ENCODE measurements around the gene ARHGAP4. TPM values are rescaled to one million over a fixed set of nuclear protein-coding genes. Genes with fewer than 3 reads are reported as not detected.

Gene ARHGAP4
- total RNA-seq, 3 donors from 2014 or later (not counting 1 experiment from before 2014, with no cell fraction given), result 352 to 398 (median 384) TPM

DNA sequence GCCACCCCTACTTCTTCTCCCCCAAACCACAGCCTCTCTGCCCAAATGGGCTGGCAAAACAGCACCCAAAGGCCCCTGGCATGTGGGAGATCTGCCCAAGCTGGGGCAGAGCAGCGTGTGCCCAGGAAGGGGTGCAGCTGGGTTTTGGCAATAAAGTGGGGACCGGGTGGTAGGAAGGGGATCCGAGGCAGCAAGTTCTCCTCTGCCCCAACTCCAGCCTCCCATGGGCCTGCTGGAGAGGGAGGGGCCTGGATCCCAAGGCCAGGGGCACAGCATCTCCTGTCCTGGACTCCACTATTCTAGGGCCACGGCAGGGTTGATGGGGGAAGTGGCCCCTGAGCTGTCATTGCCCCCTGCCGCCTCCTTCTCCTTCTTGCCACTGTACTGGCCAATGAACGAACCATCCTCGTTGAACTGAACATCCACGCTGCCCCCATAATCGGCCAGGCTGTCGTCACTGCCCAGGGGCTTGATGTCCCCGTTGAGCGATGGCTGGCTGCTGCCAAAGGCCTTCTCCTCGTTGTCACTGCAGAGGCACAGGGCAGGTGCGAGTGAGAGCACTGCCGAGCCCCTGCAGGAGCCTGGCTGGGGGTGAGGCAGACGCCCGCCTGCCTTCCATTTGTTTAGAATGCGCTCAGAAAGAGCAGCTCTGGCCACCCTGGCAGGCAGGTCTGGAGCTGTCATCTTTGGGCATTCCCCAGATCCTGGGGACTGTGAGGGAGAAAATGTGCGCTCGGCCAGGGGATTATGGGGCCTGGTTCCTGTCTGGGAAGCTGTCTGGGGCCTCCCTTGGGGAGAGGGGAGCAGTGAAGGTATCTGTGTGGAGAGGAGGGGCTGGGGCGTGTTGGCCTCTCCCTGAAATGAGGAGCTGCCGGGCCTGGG lies 63.5 kb downstream of the ARHGAP4 start:
- H3K4me3 ChIP-seq (ENCODE audit: low read length), result no peak overlapping the region
- Mint-ChIP-seq H3K4me3 (no peak overlapping the region), H3K36me3 (no peaks in the 10 kb centered on the region), H3K27ac (no peak overlapping the region), H3K9me3 (no peaks in the 10 kb centered on the region), H3K4me1 (peaks cover 2 to 4% of the 10 kb centered on the region in 2 donors), H3K27me3 (ENCODE audit: low read depth in 2 of 2) (peaks cover 3 to 6% of the 10 kb centered on the region in 2 donors)
- H3K27ac ChIP-seq (ENCODE audit: low read length), result no peak overlapping the region
- no peaks in the 10 kb centered on the region for H3K9me3 ChIP-seq (ENCODE audit: control insufficient read depth, insufficient read depth, low read length)
- H3K27me3 ChIP-seq (ENCODE audit: control insufficient read depth, insufficient read depth, low read length), result no peaks in the 10 kb centered on the region
- DNase-seq (no peak), ATAC-seq (no peak)
- no peaks in the 10 kb centered on the region for H3K36me3 ChIP-seq (ENCODE audit: control insufficient read depth, insufficient read depth, low read length)
- peaks cover 4% of the 10 kb centered on the region for H3K4me1 ChIP-seq (ENCODE audit: control insufficient read depth, insufficient read depth, low read length)
- 83% methylated on average over 19 of the region's 22 CpGs for WGBS (ENCODE audit: insufficient coverage)
- intact Hi-C loops (cut with micrococcal nuclease), result no loop called here
- no peak for TF ChIP-seq CTCF (IDR thresholded peaks at IDR 0.05)

DNA sequence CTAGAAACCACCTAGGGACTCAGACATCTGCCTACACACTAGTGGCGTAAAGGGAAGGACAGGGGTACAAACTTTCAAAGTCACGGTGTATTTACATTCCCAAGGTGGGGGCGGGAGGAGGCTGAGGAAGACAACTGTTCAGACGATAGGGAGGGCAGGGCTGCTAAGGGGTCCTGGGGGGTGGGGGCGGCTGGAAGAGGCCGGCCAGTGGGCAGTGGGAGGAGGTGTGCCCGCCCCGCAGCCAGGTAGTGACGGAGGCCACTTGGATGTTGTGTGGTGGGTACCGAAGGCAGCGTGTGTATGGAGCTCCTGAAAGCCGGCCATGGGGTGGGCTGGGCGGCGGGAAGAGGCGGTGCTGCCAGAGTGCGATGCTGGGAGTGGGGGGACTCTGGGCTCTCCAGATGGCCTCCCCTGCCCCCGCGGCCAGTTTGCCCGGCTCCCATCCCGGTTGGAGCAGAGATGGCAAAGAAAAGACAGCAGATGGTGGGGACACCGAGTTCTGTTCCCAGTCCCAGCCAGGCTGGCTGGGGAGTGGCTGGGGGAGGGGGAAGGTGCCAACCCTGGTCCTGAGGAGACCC lies 64.2 kb downstream of the ARHGAP4 start:
- no peaks in the 10 kb centered on the region for H3K27me3 ChIP-seq (ENCODE audit: control insufficient read depth, insufficient read depth, low read length)
- WGBS (ENCODE audit: insufficient coverage), result 87% methylated on average over 20 of the region's 21 CpGs
- no peaks in the 10 kb centered on the region for H3K9me3 ChIP-seq (ENCODE audit: control insufficient read depth, insufficient read depth, low read length)
- H3K36me3 ChIP-seq (ENCODE audit: control insufficient read depth, insufficient read depth, low read length), result no peaks in the 10 kb centered on the region
- TF ChIP-seq CTCF (IDR thresholded peaks at IDR 0.05), result no peak
- H3K27ac ChIP-seq (ENCODE audit: low read length), result no peak overlapping the region
- DNase-seq (no peak), ATAC-seq (no peak)
- H3K36me3 Mint-ChIP-seq, result no peaks in the 10 kb centered on the region
- no peak overlapping the region for H3K4me3 Mint-ChIP-seq
- H3K9me3 Mint-ChIP-seq, result no peaks in the 10 kb centered on the region
- peaks cover 9% of the 10 kb centered on the region for H3K4me1 ChIP-seq (ENCODE audit: control insufficient read depth, insufficient read depth, low read length)
- H3K27ac Mint-ChIP-seq, result no peak overlapping the region
- H3K4me1 Mint-ChIP-seq, result peaks cover 5 to 10% of the 10 kb centered on the region in 2 donors
- peaks cover 6% of the 10 kb centered on the region in 2 donors for H3K27me3 Mint-ChIP-seq (ENCODE audit: low read depth in 2 of 2)
- no peak overlapping the region for H3K4me3 ChIP-seq (ENCODE audit: low read length)
- intact Hi-C loops (cut with micrococcal nuclease), result no loop called here

GRCh38 chrX:153861151-153861550 lies 64.9 kb downstream of the ARHGAP4 start:
- H3K4me1 Mint-ChIP-seq, result peaks cover 5 to 15% of the 10 kb centered on the region in 2 donors
- ATAC-seq (no peak), DNase-seq (no peak)
- Histone ChIP-seq H3K36me3 (ENCODE audit: control insufficient read depth, insufficient read depth, low read length) (no peaks in the 10 kb centered on the region), H3K4me1 (ENCODE audit: control insufficient read depth, insufficient read depth, low read length) (peaks cover 15% of the 10 kb centered on the region), H3K4me3 (ENCODE audit: low read length) (no peak overlapping the region), H3K27ac (ENCODE audit: low read length) (no peak overlapping the region), H3K27me3 (ENCODE audit: control insufficient read depth, insufficient read depth, low read length) (no peaks in the 10 kb centered on the region), H3K9me3 (ENCODE audit: control insufficient read depth, insufficient read depth, low read length) (no peaks in the 10 kb centered on the region)
- TF ChIP-seq CTCF (IDR thresholded peaks at IDR 0.05), result no peak
- peaks cover 6% of the 10 kb centered on the region in 2 donors for H3K27me3 Mint-ChIP-seq (ENCODE audit: low read depth in 2 of 2)
- intact Hi-C loops (cut with micrococcal nuclease), result no loop called here
- no peak overlapping the region for H3K4me3 Mint-ChIP-seq
- no peaks in the 10 kb centered on the region for H3K9me3 Mint-ChIP-seq
- H3K36me3 Mint-ChIP-seq, result no peaks in the 10 kb centered on the region
- H3K27ac Mint-ChIP-seq, result no peak overlapping the region
- 79% methylated on average over 4 of the region's 10 CpGs for WGBS (ENCODE audit: insufficient coverage)

Other genes starting within 250 kb of the ARHGAP4 start
- 1 to 10 TPM in 2 of 3 donors, under 1 TPM in 1; 0.77 to 2.5 (median 1.4) TPM for gene SLC6A8, start 238.3 kb downstream of the ARHGAP4 start, total RNA-seq
- 100 to 1,000 TPM; 109 to 131 (median 119) TPM for gene BCAP31, start 201.9 kb downstream of the ARHGAP4 start, total RNA-seq
- 10 to 100 TPM; 12.2 to 13.9 (median 13.8) TPM for gene ABCD1, start 201.4 kb downstream of the ARHGAP4 start, total RNA-seq
- 1 to 10 TPM in 2 of 3 donors, not detected in 1; 1.2 to 1.3 TPM for gene PLXNB3, start 162.0 kb downstream of the ARHGAP4 start, total RNA-seq
- gene SRPK3, start 145.2 kb downstream of the ARHGAP4 start, total RNA-seq, result not detected
- gene IDH3G, start 131.9 kb downstream of the ARHGAP4 start, total RNA-seq, result 10 to 100 TPM; 70.1 to 76.5 (median 71.1) TPM
- gene SSR4, start 131.6 kb downstream of the ARHGAP4 start, total RNA-seq, result 100 to 1,000 TPM; 160 to 280 (median 189) TPM
- 100 to 1,000 TPM; 101 to 177 (median 157) TPM for gene PDZD4, start 95.7 kb downstream of the ARHGAP4 start, total RNA-seq
- under 1 TPM in 2 of 3 donors, not detected in 1; 0.23 to 0.98 TPM for gene L1CAM, start 40.1 kb downstream of the ARHGAP4 start, total RNA-seq
- not detected for gene AVPR2, start 21.6 kb downstream of the ARHGAP4 start, total RNA-seq
- gene NAA10, start 8.8 kb upstream of the ARHGAP4 start, total RNA-seq, result 10 to 100 TPM; 63.4 to 82.3 (median 73.1) TPM
- 10 to 100 TPM; 14.3 to 17.1 (median 15.2) TPM for gene RENBP, start 18.4 kb upstream of the ARHGAP4 start, total RNA-seq
- gene HCFC1, start 45.6 kb upstream of the ARHGAP4 start, total RNA-seq, result 10 to 100 TPM; 65.2 to 76.7 (median 67.5) TPM
- gene TMEM187, start 46.5 kb upstream of the ARHGAP4 start, total RNA-seq, result 1 to 10 TPM; 1.2 to 4.3 (median 1.4) TPM
- 100 to 1,000 TPM in 2 of 3 donors, 10 to 100 TPM in 1; 87.5 to 114 (median 107) TPM for gene IRAK1, start 93.6 kb upstream of the ARHGAP4 start, total RNA-seq
- 100 to 1,000 TPM; 177 to 198 (median 182) TPM for gene MECP2, start 171.5 kb upstream of the ARHGAP4 start, total RNA-seq
- not detected for gene OPN1LW, start 218.0 kb upstream of the ARHGAP4 start, total RNA-seq